GM21515 (cell line): Measurements from ENCODE around the gene GAREM1.

Experiments used
- ATAC-seq: cut with Tn5 transposase; IDR thresholded peaks from one replicate; pipeline ENCODE4 v1.9.1; 2021; ENCODE audit not compliant: unreplicated experiment

Gene GAREM1

GRCh38 chr18:32427084-32427900, 43.4 kb downstream of the GAREM1 start:
- ATAC-seq: no peak

- no peak for ATAC-seq
These were observed 45.2 kb downstream of the GAREM1 start for GRCh38 chr18:32425466-32425865.

GRCh38 chr18:32424696-32425095, 46.0 kb downstream of the GAREM1 start:
- no peak for ATAC-seq

- ATAC-seq: no peak
These were observed 47.5 kb downstream of the GAREM1 start for GRCh38 chr18:32422978-32423740.

- ATAC-seq: no peak
These were observed 48.5 kb downstream of the GAREM1 start for GRCh38 chr18:32422201-32422600.

- no peak for ATAC-seq
These were observed 50.5 kb downstream of the GAREM1 start for GRCh38 chr18:32420084-32420750.

DNA sequence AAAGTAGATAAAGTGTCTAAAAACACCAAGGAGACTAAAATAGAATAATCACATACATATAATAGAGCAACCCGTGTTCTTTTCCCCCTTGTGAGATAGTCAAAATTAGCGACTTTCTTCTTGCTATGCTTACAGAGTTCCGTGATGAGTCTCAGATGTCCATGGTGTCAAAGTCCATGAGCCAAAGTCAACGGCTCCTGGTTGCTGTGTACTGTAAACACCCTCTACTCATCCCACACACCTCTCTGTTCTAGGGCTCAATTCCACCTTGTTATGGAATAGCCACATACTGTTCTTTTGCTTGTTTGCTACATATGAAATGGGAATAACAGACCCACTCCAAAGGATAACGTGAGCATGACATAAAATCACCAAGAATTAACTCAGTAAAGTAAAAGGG, 52.5 kb downstream of the GAREM1 start:
- ATAC-seq: no peak

DNA sequence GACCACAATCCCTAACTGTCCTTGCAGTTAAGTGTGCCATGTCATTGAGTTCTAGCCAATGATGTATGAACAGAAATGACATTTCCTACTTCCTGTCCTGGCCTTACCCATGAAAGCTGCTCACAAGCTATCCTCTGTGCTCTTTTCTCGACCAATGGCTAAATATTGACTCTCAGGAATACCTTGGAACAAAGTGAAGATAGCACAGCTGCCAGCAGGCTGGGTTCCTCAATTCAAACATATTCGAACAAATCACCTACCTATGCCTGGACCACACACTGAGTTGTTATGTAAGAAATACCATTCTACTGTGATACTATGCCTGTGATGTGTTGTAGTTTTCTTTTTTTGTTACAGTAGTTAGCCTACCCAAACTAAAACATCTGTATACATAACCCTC, 65.1 kb downstream of the GAREM1 start:
- ATAC-seq: no peak

GRCh38 chr18:32401621-32402020, 69.1 kb downstream of the GAREM1 start:
- ATAC-seq: no peak

DNA sequence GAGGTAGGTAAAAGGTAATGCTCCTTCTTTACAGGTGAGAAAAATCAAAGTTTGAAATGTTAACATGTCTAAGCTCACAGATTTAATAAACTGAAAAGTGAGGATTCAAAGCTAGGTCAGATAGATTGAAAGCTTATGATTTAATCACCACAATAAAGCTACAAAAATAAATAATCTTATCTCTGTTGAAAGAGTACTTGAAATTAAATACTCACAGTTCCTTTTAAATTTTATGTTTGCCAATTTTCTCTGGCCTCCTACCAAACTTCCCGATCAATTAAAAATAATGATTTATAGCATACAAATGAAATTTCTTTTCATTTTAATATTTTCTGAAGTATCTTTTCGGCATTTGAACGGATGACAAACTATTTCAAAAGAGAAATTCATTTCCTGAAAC, 77.3 kb downstream of the GAREM1 start:
- no peak for ATAC-seq

- ATAC-seq: no peak
These were observed 79.6 kb downstream of the GAREM1 start for GRCh38 chr18:32391126-32391525.

DNA sequence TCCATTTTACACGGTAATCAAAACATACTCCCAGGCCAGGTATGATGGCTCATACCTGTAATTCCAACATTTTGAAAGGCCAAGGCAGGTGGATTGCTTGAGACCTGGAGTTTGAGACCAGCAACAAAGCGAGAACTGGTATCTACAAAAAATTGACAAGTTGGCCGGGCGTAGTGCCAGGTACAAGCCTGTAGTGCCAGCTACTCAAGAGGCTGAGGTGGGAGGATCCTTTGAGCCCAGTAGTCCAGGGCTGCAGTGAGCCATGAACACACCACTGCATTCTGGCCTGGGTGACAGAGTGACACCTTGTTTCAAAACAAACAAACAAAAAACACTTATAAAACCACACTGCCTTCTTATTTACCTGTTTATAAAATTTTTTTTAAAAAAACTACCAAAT, 80.8 kb downstream of the GAREM1 start:
- ATAC-seq: no peak

DNA sequence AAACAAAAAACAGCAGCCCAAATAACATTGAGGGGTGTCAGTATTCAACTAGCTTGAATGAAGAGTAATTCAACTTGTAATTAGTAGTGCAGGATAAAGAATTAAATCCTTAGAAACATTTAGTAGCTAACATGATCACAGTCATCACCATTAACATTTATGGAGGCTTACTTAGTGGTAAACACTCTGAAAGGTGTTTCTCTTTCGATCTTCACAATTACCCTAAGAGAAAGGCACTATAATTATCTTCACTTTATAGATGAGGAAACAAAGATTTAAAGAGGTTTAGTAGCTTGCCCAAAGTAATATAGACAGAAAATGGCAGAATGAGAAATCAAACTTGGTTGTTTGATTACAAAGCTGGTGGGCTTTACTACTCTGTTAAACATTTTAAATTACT, 81.5 kb downstream of the GAREM1 start:
- ATAC-seq: no peak

GRCh38 chr18:32386471-32386870, 84.2 kb downstream of the GAREM1 start:
- ATAC-seq: no peak

DNA sequence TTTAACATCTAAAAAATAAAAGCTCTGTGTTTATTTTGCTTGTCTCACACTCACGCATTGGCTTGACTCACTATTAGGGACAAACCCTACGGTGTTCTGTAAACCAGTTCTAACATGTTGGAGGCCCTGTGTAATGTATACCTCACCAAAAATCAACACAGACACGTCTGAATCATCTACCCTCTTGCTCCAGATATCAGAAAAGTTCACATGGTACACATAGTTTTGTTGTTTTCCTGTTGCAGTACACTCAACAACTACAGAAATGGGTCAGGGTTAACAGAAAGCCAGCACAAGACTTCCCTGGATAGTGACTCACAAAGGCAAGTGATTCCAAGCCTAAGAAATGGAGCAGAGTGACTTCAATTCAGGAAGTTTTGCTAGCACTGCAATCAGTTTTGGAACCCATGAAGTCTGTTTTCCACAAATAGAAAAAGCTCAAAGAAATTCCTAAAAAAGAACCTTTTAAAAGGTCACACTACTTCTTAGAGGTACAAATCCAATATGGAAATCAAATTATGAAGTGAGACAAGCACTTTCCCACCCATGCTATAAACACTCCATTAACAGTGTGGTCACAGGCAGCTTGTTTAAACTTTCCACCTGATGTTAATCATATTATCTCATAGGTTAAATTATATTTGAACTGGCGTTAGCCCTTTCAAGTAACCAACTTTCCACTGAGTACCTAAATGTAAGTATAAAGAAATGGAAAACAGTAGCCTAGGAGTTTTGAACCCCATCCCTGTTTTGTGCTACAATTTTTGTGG, 87.4 kb downstream of the GAREM1 start:
- no peak for ATAC-seq

DNA sequence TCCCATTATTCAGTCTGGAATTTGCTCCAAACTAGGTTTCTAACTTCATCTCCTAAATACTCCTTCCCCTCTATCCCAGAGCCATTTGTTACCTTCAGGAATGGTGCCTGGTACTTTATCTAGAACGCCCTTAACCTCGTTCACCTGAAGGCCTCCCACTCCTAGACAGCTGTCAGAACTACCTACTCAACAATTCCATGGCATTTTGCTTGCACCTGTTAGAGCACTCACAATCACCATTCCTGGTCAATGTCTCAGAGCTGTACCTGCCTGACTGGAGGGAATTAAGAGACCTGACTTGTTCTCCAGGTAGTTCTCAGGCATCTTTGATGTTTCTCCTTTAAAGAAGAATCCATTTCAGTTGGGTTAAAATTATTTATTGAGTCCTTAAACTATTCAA, 88.9 kb downstream of the GAREM1 start:
- no peak for ATAC-seq

GRCh38 chr18:32380559-32380958, 90.1 kb downstream of the GAREM1 start:
- ATAC-seq: no peak

DNA sequence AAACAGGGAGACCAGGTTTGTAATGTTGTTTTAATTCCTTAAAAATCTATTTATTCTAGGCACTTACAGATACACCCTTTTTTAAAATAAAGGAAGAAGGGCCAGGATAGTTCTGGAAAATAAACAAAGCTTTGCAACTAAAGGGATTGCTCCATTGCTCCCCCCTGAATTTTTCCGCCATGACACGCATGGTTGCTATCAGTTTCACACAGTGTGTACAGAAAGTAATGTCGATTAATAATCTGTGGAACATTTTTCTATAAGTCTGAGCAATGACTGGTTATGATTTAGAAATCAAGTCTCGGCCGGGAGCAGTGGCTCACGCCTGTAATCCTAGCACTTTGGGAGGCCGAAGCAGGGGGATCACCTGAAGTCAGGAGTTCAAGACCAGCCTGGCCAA, 90.8 kb downstream of the GAREM1 start:
- no peak for ATAC-seq

DNA sequence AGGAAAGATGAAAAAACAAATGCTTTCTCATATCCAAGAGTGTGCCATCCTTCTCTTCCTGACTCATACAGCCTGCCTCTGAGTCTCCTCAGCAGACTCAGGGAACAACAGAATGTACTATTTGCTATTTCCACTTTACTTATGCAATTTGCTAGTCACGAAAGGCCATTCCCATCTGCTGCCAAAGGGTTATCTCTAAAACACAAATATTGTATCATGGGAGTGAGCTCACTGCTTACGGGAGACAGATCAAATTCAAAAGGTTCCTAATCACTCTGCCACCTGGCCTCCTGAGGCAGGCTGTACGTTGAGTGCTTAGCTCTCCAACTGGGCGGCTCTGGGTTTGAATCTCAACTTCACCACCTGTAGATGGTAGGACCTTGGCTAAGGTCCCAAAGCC, 92.0 kb downstream of the GAREM1 start:
- ATAC-seq: no peak

DNA sequence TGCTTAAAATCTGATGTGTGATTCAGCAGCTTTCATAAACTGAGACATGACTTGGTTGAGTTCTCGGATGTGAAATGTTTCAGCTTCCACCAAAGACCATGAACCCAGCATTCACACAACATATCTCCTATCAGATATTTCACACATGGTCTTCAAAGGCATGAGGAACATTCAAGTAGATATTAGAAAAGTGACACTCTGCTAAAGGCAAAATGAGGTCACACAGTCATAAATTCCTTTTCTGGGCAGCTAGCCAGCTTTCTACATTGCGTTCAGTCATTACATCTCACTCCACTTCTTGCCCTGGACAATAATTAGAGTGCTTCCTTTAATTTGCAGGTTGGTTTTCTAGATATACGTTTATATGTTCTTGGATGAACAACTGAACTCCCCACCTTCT, 96.7 kb downstream of the GAREM1 start:
- ATAC-seq: no peak

- no peak for ATAC-seq
These were observed 97.2 kb downstream of the GAREM1 start for GRCh38 chr18:32373505-32373904.
